Hypothalamus (tissue), 51 donors: ENCODE data around the gene NRK.
"Not testable (repeated sequence)": the region's sequence is repeated elsewhere in the genome, so short reads cannot be mapped to it uniquely, and the experiment has no call there.

ENCODE experiments used
- DNase-seq, 51 donors: peaks; one replicate each; lab custom pipeline; 2025; lab: John Stamatoyannopoulos, UW

Gene NRK

GRCh38 chrX:105882581-105883275 lies 60.4 kb downstream of the NRK start:
- no peak for DNase-seq

GRCh38 chrX:105894721-105895120 lies 72.4 kb downstream of the NRK start:
- no peak for DNase-seq

DNA sequence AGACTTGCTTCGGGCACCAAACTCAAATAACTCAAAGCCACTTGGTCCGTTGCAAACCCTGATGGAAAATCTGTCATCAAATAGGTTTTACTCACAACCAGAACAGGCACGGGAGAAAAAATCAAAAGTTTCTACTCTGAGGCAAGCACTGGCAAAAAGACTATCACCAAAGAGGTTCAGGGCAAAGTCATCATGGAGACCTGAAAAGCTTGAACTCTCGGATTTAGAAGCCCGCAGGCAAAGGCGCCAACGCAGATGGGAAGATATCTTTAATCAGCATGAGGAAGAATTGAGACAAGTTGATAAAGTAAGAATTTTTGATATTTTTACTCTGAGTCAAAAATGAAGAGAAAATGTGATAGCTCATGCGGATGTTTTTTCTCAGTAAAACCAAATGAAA lies 87.2 kb downstream of the NRK start:
- DNase-seq = no peak

DNA sequence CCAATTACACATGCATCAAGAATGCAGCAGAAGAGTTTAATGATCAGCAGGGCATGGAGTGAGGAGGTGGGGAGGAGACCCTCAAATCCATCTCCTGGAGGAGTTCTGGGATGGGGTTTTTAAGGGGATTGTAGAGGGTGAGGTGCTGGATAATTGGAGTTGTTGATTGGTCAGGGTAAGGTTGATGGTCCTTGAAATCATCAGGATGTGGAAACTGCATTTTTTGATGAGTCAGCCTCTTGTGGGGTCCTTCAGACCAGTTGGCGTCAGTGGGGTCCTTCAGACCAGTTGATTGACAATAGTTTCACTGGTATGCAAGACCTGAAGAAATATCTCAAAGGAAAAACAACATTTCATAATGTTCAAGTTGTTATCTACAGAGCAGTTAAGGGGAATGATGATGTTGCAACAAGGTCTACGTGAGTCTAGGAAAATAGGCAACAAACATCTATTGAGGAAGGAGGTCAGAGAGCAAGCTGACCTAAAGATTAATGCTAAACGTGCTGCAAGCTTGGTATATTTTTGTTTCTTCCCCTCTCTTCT lies 88.3 kb downstream of the NRK start:
- DNase-seq = no peak

GRCh38 chrX:105945266-105945665 lies 122.9 kb downstream of the NRK start:
- DNase-seq = no peak

- no peak for DNase-seq
These were observed 147.1 kb downstream of the NRK start for GRCh38 chrX:105969487-105969886.

- no peak for DNase-seq
These were observed 150.5 kb downstream of the NRK start for GRCh38 chrX:105972690-105973386.

- DNase-seq = no peak
These were observed 151.0 kb downstream of the NRK start for GRCh38 chrX:105973387-105973739.

DNA sequence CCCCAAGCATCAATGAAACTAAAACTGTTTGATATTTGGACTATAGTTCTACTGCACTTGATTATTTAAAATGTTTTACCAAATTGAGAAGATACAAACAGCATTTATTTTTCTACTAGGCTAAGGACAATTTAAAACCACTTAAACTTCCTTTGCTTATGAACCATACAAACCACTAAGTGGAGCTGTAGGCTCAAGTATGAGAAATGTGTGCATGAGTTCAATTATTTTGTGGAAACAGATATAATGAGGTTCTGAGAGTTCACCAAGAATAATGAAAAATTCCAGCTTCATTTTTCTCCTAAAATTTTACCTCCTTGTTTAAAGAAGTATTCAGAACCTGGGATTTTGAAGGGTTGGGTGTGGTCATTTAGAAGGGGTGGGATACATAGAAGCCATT lies 153.0 kb downstream of the NRK start:
- DNase-seq = no peak

DNA sequence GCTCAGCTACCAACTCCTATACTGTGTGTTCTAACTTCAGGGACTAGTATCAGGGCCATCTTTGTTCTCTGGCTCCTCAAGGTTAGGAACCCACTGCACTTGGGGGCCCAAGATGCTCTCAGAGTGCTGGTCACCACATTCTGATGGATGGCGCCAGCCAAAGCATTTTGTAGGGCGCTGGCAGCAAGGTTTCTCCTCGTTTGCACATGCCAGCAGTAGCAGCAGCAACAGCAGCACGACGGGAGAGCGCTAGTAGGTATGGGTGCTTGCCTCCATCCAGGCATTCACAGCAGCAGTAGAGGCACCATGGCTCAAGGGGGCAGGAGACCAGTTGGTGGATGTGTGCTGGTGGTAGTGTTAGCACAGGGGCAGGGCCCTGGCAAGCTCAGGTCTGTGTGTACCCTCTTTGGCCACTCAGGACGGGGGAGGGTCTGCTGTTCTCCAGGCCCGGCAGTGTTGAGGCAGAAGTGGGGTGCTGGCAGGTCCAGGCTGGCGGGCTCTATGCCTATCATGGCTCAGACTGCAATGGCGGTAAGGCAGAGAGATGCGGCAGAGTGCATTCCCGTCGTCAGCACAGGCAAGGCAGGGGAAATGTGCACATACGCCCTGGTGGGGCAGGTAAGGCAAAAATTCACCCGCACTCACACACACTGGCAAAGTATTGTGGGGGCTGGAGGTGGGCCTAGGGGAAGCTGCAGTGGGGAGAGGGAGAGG lies 159.6 kb downstream of the NRK start:
- no peak for DNase-seq

- not testable (repeated sequence) for DNase-seq
These were observed 166.1 kb downstream of the NRK start for GRCh38 chrX:105988487-105988886.

- no peak for DNase-seq
These were observed 177.0 kb downstream of the NRK start for GRCh38 chrX:105999294-105999693.

- no peak for DNase-seq
These were observed 177.9 kb downstream of the NRK start for GRCh38 chrX:106000203-106000602.

DNA sequence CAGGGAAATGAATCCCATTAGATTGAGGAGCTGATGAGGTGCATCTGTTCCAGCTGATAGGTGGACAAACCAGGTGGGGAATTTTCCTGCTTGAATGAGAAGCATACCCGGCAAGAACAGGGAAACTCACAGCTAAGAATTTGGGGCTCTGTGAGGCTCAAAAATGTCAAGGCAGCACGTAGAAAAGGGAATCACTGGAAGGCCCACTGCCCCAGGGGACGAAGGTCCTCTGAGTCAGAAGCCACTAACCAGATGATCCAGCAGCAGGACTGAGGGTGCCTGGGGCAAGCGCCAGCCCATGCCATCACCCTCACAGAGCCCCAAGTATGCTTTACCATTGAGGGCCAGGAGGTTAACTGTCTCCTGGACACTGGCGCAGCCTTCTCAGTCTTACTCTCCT lies 178.3 kb downstream of the NRK start:
- not testable (repeated sequence) for DNase-seq

DNA sequence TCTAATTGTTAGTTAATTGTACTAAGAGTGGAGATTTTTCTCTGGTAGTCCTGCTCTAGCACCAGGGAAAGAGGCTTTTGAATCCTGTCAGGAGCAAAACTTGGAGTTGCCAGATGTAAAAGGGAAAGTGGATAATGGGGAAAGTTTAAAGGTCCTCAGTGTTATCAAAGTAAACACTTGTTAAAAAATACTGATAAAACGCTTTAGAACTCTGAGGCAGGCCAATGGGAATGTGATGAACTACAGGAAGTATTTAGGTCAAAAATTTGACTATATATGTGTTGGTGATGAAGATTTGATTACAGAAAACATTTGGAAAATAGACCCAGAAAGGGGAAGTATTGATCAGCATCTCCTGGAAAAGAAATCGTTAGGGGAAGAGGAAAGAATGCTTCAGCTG lies 183.3 kb downstream of the NRK start:
- no peak for DNase-seq

DNA sequence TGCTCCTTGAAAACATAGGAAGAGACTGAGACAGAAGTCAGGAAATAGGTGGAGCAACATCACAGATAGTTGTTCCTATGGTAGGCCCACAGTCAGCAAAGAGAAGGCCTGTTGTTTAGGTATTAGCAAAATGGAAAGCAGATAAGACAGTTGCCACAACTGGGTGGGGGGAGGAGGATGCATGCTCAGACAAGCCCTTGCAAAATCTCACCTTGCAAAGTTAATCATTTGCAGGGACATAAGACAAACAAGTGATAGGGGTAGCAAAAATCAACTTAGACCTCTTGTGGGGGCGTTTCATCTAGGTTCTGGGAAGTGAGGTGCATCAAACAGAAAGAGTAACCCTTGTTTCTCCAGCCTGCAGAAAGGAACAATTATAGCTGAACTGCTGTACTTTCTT lies 185.5 kb downstream of the NRK start:
- no peak for DNase-seq
